Stimulated activated CD4-positive, alpha-beta T cell treated with anti-CD3 and anti-CD28 coated beads, Interleukin-15, amount 100 ng/mL, for 48 hours (primary cell): ENCODE results near the gene ITGAE.

Experiments
- DNase-seq, 2 donors: peaks; one replicate each; pipeline ENCODE4 v3.0.0-alpha.2; 2020; ENCODE audit warnings: low read depth in 2 of 2

ITGAE gene

GRCh38 chr17:3695129-3695722 is 105.8 kb downstream of the ITGAE start:
- no peak for DNase-seq

DNA sequence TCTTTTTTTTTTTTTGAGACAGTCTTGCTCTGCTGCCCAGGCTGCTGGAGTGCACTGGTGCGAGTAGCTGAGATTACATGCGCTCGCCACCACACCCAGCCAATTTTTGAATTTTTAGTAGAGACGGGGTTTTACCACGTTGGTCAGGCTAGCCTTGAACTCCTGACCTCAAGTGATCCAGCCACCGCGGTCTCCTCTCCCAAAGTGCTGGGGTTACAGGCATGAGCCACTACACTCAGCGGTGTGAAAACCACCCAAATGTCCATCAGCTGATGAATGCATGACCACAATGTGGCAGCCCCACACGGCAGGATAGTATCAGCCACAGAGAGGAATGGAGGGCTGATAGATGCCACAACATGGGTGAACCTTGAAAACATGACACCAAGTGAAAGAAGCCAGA is 107.2 kb downstream of the ITGAE start:
- peak in 1 of 2 donors; percentile 30 for DNase-seq

DNA sequence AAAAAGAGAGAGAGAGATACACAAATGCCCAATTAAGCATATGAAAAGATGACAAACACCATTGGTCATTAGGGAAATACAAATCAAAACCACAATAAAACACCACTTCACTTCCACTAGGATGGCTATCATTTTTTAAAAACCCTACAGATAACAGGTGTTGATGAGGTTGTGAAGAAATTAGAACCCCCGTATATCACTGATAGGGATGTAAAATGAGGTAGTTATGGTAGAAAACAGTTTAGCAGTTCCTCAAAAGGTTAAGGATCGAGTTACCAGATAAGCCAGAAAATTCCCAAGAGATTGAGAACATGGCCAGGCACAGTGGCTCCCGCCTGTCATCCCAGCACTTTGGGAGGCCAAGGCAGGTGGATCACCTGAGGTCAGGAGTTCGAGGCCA is 107.8 kb downstream of the ITGAE start:
- no peak for DNase-seq

GRCh38 chr17:3692346-3692745 is 108.6 kb downstream of the ITGAE start:
- no peak for DNase-seq

DNA sequence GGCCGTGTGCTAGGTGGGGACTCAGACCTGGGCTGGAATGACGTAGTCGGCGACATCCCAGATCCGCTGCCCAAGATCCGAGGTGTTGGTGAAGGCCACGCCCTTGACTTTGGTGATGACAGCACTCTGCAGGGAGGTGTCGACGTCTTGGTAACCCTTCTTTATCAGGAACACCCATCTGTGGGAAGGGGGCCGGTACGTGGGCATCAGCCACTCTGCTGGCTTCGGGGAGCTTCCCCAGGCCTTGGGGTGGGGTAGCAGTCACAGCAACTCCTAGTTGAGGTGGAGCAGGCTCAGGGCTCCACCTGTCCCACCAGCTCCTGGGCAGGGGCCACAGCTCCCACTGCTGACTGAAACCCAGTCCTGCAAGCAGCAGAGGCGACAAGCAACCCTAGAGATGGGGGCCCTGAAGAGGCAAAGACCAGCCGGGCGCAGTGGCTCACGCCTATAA is 109.3 kb downstream of the ITGAE start:
- DNase-seq: no peak

DNA sequence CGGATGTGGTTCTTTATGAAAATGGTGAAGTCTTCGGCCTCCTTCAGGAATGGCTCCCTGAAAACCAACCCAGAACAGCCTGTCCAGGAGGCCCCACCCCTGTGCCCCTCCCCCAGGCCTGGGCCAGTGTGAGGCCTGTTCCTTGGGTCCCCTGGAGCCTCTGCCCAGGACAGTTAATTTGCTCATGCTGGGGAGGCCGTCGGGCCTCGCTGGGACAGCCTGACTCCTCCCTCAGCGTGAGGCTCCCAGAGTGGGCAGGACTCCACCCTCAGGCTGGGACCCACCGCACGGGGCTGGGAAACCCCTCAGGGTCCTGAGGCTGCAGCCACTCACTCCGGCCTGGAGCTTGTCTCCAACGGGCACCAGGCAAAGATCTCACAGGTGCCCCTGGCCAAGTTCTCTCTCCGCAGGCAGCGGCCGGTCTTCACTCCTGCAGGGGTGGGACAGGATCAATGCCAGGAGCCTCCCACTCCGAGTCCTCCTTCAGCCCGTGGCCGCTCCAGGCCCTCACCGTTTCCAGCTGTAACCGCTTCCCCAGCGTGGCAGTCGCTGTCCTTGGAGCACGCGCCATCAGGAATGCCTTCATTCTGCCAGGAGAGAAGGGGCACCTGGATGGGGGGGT is 110.8 kb downstream of the ITGAE start:
- DNase-seq: no peak

- no peak for DNase-seq
Measured at GRCh38 chr17:3689262-3690093, 111.5 kb downstream of the ITGAE start.

- DNase-seq: no peak
Measured at GRCh38 chr17:3688852-3689261, 112.1 kb downstream of the ITGAE start.

GRCh38 chr17:3688027-3688553 is 112.9 kb downstream of the ITGAE start:
- DNase-seq: no peak

DNA sequence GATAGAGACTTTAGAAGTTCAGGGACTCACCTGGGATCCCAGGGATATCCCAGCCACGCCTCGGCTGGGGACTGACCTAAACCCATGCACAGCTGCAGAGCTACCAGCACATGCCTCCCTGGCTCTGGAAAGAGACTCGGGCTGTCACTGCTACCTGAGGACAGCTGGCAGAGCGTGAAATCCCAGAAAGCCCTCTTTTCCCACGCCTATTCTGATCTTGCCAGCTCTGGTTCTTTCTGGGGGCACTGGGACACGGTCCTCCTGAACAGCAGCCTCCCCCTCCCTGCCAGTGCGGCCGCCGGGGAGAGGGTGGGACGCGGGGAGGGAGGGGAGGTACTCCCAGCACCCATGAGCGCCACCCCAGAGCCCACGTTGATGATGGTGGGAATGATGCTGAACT is 115.8 kb downstream of the ITGAE start:
- no peak for DNase-seq

DNA sequence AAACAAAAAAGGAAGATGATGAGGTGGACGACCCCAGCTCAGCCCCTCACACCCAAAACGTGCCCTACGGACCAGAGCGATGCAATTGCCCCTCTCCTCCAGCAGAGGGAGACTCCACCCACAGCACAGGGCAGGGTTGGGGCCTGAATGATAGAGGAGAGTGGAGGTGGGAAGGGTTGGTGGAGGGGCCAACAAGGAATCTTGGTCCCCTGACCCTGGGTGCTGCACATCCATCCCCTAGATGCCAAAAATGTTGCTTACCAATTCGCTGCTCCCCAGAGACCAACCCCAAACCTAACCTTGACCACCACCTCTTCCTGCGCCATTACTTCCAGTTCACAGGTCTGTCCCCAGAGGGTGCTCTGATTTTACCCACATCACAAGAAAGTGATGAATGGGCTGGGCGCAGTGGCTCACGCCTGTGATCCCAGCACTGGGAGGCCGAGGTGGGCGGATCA is 117.9 kb downstream of the ITGAE start:
- DNase-seq: peak; percentile 34 to 36

- DNase-seq: no peak
Measured at GRCh38 chr17:3682033-3682432, 119.0 kb downstream of the ITGAE start.

- no peak for DNase-seq
Measured at GRCh38 chr17:3681565-3681964, 119.4 kb downstream of the ITGAE start.

DNA sequence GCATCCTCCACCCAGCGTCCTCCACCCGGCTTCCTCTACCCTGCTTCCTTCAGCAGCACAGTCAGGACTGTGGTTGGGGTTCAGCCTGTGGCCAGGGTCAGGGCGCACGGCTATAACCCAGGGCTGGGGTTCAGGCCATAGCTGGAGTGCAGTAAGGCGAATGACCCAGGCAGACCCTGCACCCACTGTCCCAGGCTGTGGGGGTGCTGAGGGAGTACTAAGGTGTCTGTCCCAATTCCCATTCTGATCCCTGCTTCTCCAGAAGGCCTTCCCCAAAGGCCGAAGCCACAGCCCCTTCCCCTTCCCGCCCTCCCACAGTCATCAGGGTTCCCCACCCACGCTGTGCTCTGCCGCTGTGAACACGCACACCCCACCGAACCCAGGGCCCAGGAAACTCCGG is 119.9 kb downstream of the ITGAE start:
- no peak for DNase-seq

DNA sequence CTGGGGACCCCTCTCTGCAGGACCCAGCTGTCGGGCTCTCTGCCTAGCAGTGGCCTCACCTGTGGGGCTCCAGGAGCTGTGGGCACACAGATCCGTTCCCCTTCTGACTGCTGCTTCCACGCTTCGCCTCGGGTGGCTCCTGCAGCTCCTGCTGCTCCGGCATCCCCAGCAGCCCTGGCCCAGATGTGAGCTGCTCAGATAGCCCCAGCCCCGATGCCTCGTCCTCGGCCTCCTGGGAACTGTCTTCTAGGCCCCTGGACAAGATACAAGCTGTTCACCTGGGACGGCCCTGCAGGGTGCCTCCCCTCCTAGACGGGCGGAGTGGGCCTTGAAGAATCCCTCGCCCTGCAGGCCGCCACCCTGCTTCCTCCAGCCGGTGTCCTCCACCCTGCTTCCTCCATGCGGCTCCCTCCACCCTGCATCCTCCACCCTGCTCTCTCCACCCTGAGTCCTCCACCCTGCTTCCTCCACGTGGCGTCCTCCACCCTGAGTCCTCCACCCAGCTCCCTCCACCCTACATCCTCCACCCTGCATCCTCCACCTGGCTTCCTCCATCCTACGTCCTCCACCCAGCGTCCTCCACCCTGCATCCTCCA is 121.4 kb downstream of the ITGAE start:
- no peak for DNase-seq

DNA sequence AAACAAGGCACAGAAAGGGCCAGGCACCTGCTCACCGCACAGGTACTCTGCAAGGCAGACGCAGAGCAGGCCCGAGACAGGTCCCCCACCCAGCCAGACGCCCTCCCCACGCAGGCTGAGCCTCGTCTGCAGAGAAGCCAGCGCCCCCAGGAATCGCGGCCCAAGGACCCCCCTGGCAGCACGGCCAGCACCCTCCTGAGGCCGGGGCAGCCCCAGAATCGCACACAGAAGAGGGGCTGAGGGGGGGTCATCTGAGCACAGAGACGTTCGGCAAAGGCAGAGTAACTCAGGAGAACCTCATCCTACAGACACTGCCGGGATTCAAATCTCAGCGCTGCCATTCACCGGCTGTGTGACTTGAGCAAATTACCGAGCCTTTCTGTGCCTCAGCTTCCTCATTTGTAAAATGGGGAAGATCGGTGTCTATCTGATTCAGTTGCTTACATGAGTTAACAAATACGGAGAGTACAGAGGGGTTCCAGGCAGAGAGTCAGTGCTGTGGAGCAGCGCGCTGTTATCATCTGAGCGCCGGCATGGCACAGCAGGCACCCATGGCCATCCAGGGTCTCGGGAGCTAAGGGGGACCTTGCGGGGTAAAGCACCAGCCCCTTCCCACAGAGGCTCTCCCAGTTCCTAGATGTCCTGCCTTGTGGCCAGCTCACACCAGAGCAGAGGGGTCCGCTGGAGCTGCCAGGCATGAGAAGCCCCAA is 122.0 kb downstream of the ITGAE start:
- DNase-seq: no peak

GRCh38 chr17:3678095-3678820 is 122.7 kb downstream of the ITGAE start:
- DNase-seq: no peak

DNA sequence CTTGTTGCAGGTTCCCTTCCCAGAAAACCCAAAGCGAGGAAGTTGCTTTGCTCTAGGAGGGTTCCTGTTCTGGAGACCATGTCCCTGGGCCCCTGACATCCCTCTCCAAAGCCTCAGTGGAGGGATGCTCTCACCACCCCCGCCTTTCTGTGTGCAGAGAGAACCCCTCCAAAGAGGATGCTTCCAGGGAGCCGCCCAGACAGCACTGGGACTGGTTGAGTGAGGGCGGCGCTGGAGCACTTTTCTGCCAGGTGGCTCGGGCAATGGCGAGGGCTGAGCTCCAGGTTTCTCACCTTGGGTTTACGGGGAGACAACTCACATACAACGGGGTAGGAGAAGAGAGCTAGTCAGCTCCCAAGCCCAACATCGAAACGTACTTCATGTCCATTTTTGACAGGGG is 125.1 kb downstream of the ITGAE start:
- DNase-seq: no peak

DNA sequence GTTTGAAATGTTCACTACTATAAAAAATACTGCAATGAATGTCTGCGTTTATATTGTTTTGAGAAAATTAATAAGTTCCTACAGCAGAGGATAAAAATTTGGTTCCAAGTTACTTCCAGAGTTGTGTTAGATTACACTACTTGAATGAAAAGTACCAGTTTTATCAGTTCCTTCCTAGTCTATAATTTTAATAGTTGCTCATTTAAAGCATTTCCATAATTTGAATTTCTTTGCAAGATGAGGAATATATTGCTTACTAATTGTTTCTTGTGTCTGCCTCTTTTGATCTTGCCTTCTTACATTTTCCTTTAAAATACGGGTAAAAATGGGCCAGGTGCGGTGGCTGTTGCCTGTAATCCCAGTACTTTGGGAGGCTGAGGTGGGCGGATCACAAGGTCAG is 128.4 kb downstream of the ITGAE start:
- DNase-seq: no peak

DNA sequence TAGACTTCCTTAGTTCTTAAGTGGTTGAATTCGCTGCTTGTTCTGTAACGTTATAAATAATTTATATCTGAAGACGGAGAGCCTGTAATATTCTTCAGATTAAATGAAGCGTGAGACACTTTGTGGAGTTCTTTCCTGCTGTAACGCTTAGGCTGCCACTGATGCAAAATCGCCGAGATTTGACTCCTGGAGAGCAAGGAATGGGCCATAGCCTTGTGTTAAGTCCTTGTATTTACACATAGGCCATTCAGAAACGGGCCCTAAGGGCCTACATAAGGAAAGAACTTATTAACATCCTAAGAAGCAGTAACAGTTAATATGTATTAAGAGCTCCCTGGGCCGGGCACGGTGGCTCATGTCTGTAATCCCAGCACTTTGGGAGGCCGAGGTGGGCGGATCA is 131.4 kb downstream of the ITGAE start:
- no peak for DNase-seq

- no peak for DNase-seq
Measured at GRCh38 chr17:3669085-3669347, 132.0 kb downstream of the ITGAE start.
